HepG2 (cell line): ENCODE data around the gene STEAP1. TPM values are rescaled to one million over a fixed set of nuclear protein-coding genes. Genes with fewer than 3 reads are reported as not detected.

Experiments
- FOXM1 ChIP-seq: sonication (generic); formaldehyde crosslinking; IDR thresholded peaks from 2 replicates; pipeline ENCODE4 v1.5.0; 2020; ENCODE audit warnings: missing genetic modification reagents
- GATAD2A ChIP-seq: IDR thresholded peaks from 2 replicates; pipeline ENCODE4 v1.6.1; 2016
- REPIN1 ChIP-seq: sonication (generic); formaldehyde crosslinking; IDR thresholded peaks from 2 replicates; pipeline ENCODE4 v1.8.0; 2022; ENCODE audit warnings: missing genetic modification reagents, low read depth, mild to moderate bottlenecking, borderline replicate concordance
- RXRA ChIP-seq: sonication (generic); formaldehyde crosslinking; IDR thresholded peaks from 2 replicates; pipeline ENCODE4 v1.5.1; 2020; ENCODE audit warnings: missing genetic modification reagents
- XRCC5 ChIP-seq: fragments of 200-400 bp; formaldehyde crosslinking; optimal IDR thresholded peaks from 2 replicates; pipeline ENCODE3; 2017; ENCODE audit warnings: mild to moderate bottlenecking, low read length
- ZBTB20 ChIP-seq: sonication (generic); formaldehyde crosslinking; IDR thresholded peaks from 2 replicates; pipeline ENCODE4 v1.8.1; 2023; ENCODE audit warnings: missing genetic modification reagents, low read depth, mild to moderate bottlenecking, borderline replicate concordance
- ZBTB25 ChIP-seq: IDR thresholded peaks from 2 replicates; pipeline ENCODE4 v1.6.1; 2018; ENCODE audit warnings: missing genetic modification reagents
- ZBTB3 ChIP-seq: sonication (generic); formaldehyde crosslinking; IDR thresholded peaks from 2 replicates; pipeline ENCODE4 v1.4.0; 2020; ENCODE audit warnings: low read depth, mild to moderate bottlenecking, moderate library complexity, missing genetic modification reagents, borderline replicate concordance
- ZBTB40 ChIP-seq, 2 experiments: fragments of 450-650 bp in 1 of 2; sonication (generic) in 1 of 2; formaldehyde crosslinking in 1 of 2; IDR thresholded peaks; 2 replicates each; pipeline versions ENCODE4 v1.6.1 to v1.8.0; 2016 to 2022; ENCODE audit warnings: antibody characterized with exemption in 1 of 2, mild to moderate bottlenecking in 1 of 2, missing genetic modification reagents in 1 of 2
- ZFP82 ChIP-seq: sonication (generic); formaldehyde crosslinking; IDR thresholded peaks from 2 replicates; pipeline ENCODE4 v1.5.1; 2020; ENCODE audit warnings: mild to moderate bottlenecking, missing genetic modification reagents, borderline replicate concordance
- ZNF10 ChIP-seq: sonication (generic); formaldehyde crosslinking; IDR thresholded peaks from 2 replicates; pipeline ENCODE4 v1.4.0; 2020; ENCODE audit warnings: mild to moderate bottlenecking, low read depth, missing genetic modification reagents, borderline replicate concordance
- ZNF44 ChIP-seq: sonication (generic); formaldehyde crosslinking; IDR thresholded peaks from 2 replicates; pipeline ENCODE4 v1.5.1; 2020; ENCODE audit warnings: mild to moderate bottlenecking, missing genetic modification reagents
- ZNF451 ChIP-seq: sonication (generic); formaldehyde crosslinking; IDR thresholded peaks from 2 replicates; pipeline ENCODE4 v1.5.0; 2020; ENCODE audit warnings: mild to moderate bottlenecking, missing genetic modification reagents
- ZNF891 ChIP-seq: sonication (generic); formaldehyde crosslinking; IDR thresholded peaks from 2 replicates; pipeline ENCODE4 v1.5.0; 2020; ENCODE audit warnings: mild to moderate bottlenecking, missing genetic modification reagents
- polyA plus RNA-seq, 8 experiments: library from polyadenylated mRNA; depleted of rRNA in 3 of 8; stranded (reverse) in 7 of 8; unstranded in 1 of 8; fragments of >200 nt; fragmentation: Illumina TruSeq in 4 of 8; extraction: Trizol in 4 of 8; gene quantifications; 2 replicates each; pipeline versions ENCODE4 v1.2.1 to v1.2.3, GENCODE V29; 2011 to 2016; ENCODE audit warnings: low read depth in 4 of 8, missing spikeins in 1 of 8, mixed read lengths in 1 of 8; ENCODE audit not compliant: insufficient read depth in 1 of 8
- total RNA-seq, 5 experiments: library from RNA; depleted of rRNA; stranded (reverse); fragments of >200 nt; fragmentation: Illumina TruSeq; extraction: Trizol; gene quantifications; 2 replicates each; pipeline ENCODE4 v1.2.3, GENCODE V29; 2016; ENCODE audit warnings: low read depth in 1 of 5
- TF ChIP-seq, protein P1 (sequence below): sonication (generic); formaldehyde crosslinking; IDR thresholded peaks from 2 replicates; pipeline ENCODE4 v1.4.0; 2020; ENCODE audit warnings: low read depth, missing genetic modification reagents

STEAP1 gene
- total and polyA plus RNA-seq, 2 of the 13 experiments (the other 11 are each of a cell fraction or from before 2014, with no cell fraction given): 23.2 to 24.2 TPM

- TF ChIP-seq ZBTB40 (IDR thresholded peaks at IDR 0.05) (no peak), ZBTB40 (CRISPR knock-in tag; IDR thresholded peaks at IDR 0.05) (no peak; the same call in 1 of the 2 replicates), ZBTB20 (CRISPR knock-in tag) (no peak; the same call in 1 of the 2 replicates), GATAD2A (CRISPR knock-in tag) (peak; percentile 70), ZNF44 (CRISPR knock-in tag) (no peak), ZBTB3 (CRISPR knock-in tag) (no peak), FOXM1 (no peak), ZBTB25 (no peak), REPIN1 (CRISPR knock-in tag) (0 out of 2 replicates have a peak, but pooled peaks have one; percentile 28), XRCC5 (no peak), ZNF10 (CRISPR knock-in tag) (no peak), ZNF891 (CRISPR knock-in tag) (no peak), RXRA (CRISPR knock-in tag) (no peak), ZFP82 (no peak), ZNF451 (no peak)
- TF ChIP-seq, protein P1, sequence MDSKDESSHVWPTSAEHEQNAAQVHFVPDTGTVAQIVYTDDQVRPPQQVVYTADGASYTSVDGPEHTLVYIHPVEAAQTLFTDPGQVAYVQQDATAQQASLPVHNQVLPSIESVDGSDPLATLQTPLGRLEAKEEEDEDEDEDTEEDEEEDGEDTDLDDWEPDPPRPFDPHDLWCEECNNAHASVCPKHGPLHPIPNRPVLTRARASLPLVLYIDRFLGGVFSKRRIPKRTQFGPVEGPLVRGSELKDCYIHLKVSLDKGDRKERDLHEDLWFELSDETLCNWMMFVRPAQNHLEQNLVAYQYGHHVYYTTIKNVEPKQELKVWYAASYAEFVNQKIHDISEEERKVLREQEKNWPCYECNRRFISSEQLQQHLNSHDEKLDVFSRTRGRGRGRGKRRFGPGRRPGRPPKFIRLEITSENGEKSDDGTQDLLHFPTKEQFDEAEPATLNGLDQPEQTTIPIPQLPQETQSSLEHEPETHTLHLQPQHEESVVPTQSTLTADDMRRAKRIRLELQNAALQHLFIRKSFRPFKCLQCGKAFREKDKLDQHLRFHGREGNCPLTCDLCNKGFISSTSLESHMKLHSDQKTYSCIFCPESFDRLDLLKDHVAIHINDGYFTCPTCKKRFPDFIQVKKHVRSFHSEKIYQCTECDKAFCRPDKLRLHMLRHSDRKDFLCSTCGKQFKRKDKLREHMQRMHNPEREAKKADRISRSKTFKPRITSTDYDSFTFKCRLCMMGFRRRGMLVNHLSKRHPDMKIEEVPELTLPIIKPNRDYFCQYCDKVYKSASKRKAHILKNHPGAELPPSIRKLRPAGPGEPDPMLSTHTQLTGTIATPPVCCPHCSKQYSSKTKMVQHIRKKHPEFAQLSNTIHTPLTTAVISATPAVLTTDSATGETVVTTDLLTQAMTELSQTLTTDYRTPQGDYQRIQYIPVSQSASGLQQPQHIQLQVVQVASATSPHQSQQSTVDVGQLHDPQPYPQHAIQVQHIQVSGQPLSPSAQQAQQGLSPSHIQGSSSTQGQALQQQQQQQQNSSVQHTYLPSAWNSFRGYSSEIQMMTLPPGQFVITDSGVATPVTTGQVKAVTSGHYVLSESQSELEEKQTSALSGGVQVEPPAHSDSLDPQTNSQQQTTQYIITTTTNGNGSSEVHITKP (CRISPR knock-in tag): no peak
Observed at GRCh38 chr7:90173127-90173844, 19.0 kb downstream of the STEAP1 start (continued).
